GM23248 (cell line): ENCODE data around the gene AP1AR. TPM values are rescaled to one million over a fixed set of nuclear protein-coding genes. Genes with fewer than 3 reads are reported as not detected.

Experiments
- DNase-seq: peaks from one replicate; pipeline ENCODE4 v3.0.0-alpha.2; 2015
- H2AFZ ChIP-seq: fragments of 200-600 bp; sonication (generic); 2 replicates; pipeline ENCODE4 v1.6.1; 2016; ENCODE audit warnings: antibody characterized with exemption
- H3F3A ChIP-seq: fragments of 200-600 bp; sonication (generic); 2 replicates; pipeline ENCODE4 v1.6.1; 2016; ENCODE audit warnings: mild to moderate bottlenecking, antibody characterized with exemption, mixed run types; ENCODE audit not compliant: insufficient read depth
- H3K27ac ChIP-seq: fragments of 200-600 bp; sonication (generic); 2 replicates; pipeline ENCODE4 v1.5.1; 2016; ENCODE audit warnings: mild to moderate bottlenecking
- H3K27me3 ChIP-seq: fragments of 200-600 bp; sonication (generic); replicated peaks from 2 replicates; pipeline ENCODE4 v1.6.1; 2016; ENCODE audit warnings: mild to moderate bottlenecking; ENCODE audit not compliant: insufficient read depth
- H3K36me3 ChIP-seq: fragments of 200-600 bp; sonication (generic); 2 replicates; pipeline ENCODE4 v1.6.1; 2016; ENCODE audit warnings: low read depth, mild to moderate bottlenecking
- H3K4me1 ChIP-seq: fragments of 200-600 bp; sonication (generic); 2 replicates; pipeline ENCODE4 v1.6.1; 2016; ENCODE audit warnings: mild to moderate bottlenecking; ENCODE audit not compliant: insufficient read depth
- H3K4me2 ChIP-seq: fragments of 200-600 bp; sonication (generic); one replicate; pipeline ENCODE4 v1.6.1; 2016; ENCODE audit warnings: mild to moderate bottlenecking; ENCODE audit not compliant: unreplicated experiment
- H3K4me3 ChIP-seq: fragments of 200-600 bp; sonication (generic); 2 replicates; pipeline ENCODE4 v1.5.1; 2016; ENCODE audit warnings: mild to moderate bottlenecking
- H3K79me2 ChIP-seq: fragments of 200-600 bp; sonication (generic); 2 replicates; pipeline ENCODE4 v1.6.1; 2016; ENCODE audit warnings: mild to moderate bottlenecking; ENCODE audit not compliant: insufficient read depth
- H3K9ac ChIP-seq: fragments of 200-600 bp; sonication (generic); 2 replicates; pipeline ENCODE4 v1.6.1; 2016; ENCODE audit warnings: mild to moderate bottlenecking
- H3K9me2 ChIP-seq: fragments of 200-600 bp; sonication (generic); 2 replicates; pipeline ENCODE4 v1.6.1; 2016; ENCODE audit warnings: mixed run types, mild to moderate bottlenecking, moderate library complexity; ENCODE audit not compliant: insufficient read depth
- H3K9me3 ChIP-seq: fragments of 200-600 bp; sonication (generic); one replicate; pipeline ENCODE4 v1.6.1; 2017; ENCODE audit warnings: low read depth
- H4K20me1 ChIP-seq: fragments of 200-600 bp; sonication (generic); 2 replicates; pipeline ENCODE4 v1.6.0; 2016; ENCODE audit not compliant: insufficient read depth
- EZH2 ChIP-seq: fragments of 200-600 bp; sonication (generic); IDR thresholded peaks from 2 replicates; pipeline ENCODE4 v1.6.1; 2018; ENCODE audit warnings: antibody characterized with exemption, mild to moderate bottlenecking; ENCODE audit not compliant: insufficient read depth, poor library complexity, severe bottlenecking
- EZH2phosphoT487 ChIP-seq: fragments of 200-600 bp; sonication (generic); IDR thresholded peaks from 2 replicates; pipeline ENCODE4 v1.6.1; 2018; ENCODE audit warnings: antibody characterized with exemption, moderate library complexity, mild to moderate bottlenecking, low read depth; ENCODE audit not compliant: insufficient read depth
- WGBS, 2 experiments: methylation state at CpG; one replicate each; pipeline ENCODE4 v1.1.6; 2015 to 2017; ENCODE audit warnings: low lambda C conversion rate in 2 of 2, low coverage in 1 of 2; ENCODE audit errors: missing lambda C conversion rate in 2 of 2; 5-methylcytosine and 5-hydroxymethylcytosine counted together
- in situ Hi-C: fragments of 300-500 bp; cut with MboI; formaldehyde crosslinking; loops from 2 replicates; pipeline ENCODE4 v1.15.0; 2020
- polyA plus RNA-seq: library from polyadenylated mRNA; unstranded; fragments of >200 nt; fragmentation: Nextera tagmentation; extraction: Ambion mirVana; gene quantifications from 2 replicates; pipeline ENCODE4 v1.2.1, GENCODE V29; 2016
- total RNA-seq: library from RNA; depleted of rRNA; stranded (reverse); fragments of >200 nt; shearing (Covaris generic); gene quantifications from 2 replicates; pipeline ENCODE4 v1.2.3, GENCODE V29; 2014

The AP1AR gene
- total and polyA plus RNA-seq, 2 experiments from 2014 or later: 20.4 to 21.3 TPM

DNA sequence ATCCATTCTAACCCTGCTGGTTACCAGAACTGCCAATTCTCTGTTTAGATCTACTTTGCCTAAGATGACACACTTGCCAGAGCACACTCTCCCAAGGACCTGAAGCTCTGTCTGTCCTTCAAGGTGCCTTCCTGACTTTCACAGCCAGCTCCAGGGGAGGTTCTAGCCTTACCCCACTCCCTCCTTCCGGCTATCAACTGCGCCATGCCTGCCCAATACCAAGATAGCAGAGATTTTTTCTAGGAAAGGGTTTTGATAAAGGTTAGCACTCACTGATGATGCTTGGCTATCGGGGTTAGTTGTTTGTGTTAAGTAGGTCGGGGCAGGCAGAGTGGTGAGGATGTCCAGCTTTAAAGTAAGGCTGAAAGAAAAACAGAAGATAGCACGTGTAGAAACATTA, 79.9 kb downstream of the AP1AR start:
- Histone ChIP-seq H3K79me2 (no peaks in the 10 kb centered on the region), H3K27me3 (no peaks in the 10 kb centered on the region), H3K9ac (no peak overlapping the region), H3K4me2 (no peak overlapping the region), H3K27ac (no peak overlapping the region), H3K4me3 (no peak overlapping the region), H2AFZ (no peak overlapping the region), H4K20me1 (no peaks in the 10 kb centered on the region), H3K9me2 (no peaks in the 10 kb centered on the region), H3K4me1 (no peaks in the 10 kb centered on the region), H3K36me3 (no peaks in the 10 kb centered on the region), H3F3A (no peaks in the 10 kb centered on the region), H3K9me3 (no peaks in the 10 kb centered on the region)
- DNase-seq: no peak
- TF ChIP-seq EZH2phosphoT487 (no peak), EZH2 (no peak)
- WGBS, 2 experiments: 89 to 92% methylated on average over 5 of the region's 5 CpGs
- in situ Hi-C loops: no loop called here

DNA sequence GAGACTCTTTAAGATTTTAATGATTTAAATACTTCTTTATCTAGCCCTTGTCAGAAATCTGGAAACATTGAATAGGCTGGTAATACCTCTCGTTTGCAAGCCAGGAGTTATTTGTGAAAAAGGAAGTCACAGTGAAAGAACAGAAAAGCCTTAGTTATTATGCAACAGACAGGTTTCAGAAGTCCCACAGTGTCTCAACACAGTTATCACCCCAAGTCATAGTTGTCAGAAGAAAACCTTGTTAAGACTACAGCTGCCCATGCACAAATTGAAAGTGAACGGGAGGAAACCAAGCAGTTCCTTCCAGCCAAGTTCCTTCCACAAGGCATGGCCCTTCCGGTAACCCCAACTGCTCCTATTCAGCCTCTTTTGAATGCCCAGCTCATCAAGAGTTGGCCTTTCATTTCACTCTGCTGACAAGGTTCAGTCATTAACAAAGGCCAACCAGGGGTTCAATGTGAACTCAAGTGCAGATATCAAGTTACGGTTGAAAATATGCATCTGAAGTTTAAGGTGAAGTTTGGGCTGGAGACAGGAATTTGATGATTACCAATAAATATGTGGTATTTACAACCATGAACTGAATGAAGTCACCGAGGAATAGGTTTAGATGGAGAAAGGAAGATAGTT, 81.1 kb downstream of the AP1AR start:
- H3K9ac ChIP-seq: no peak overlapping the region
- 88 to 93% methylated on average over 5 of the region's 5 CpGs for WGBS, 2 experiments
- H3F3A ChIP-seq: no peaks in the 10 kb centered on the region
- H4K20me1 ChIP-seq: no peaks in the 10 kb centered on the region
- 0 out of 2 replicates have a peak, but pooled peaks cover 2% of the 10 kb centered on the region for H3K9me2 ChIP-seq
- H3K27me3 ChIP-seq: no peaks in the 10 kb centered on the region
- no peak overlapping the region for H3K4me2 ChIP-seq
- H3K9me3 ChIP-seq: no peaks in the 10 kb centered on the region
- in situ Hi-C loops: no loop called here
- H3K27ac ChIP-seq: no peak overlapping the region
- H3K36me3 ChIP-seq: no peaks in the 10 kb centered on the region
- TF ChIP-seq EZH2phosphoT487: no peak
- no peak for TF ChIP-seq EZH2
- no peak overlapping the region for H3K4me3 ChIP-seq
- H3K79me2 ChIP-seq: no peaks in the 10 kb centered on the region
- no peak overlapping the region for H2AFZ ChIP-seq
- no peak for DNase-seq
- no peaks in the 10 kb centered on the region for H3K4me1 ChIP-seq

DNA sequence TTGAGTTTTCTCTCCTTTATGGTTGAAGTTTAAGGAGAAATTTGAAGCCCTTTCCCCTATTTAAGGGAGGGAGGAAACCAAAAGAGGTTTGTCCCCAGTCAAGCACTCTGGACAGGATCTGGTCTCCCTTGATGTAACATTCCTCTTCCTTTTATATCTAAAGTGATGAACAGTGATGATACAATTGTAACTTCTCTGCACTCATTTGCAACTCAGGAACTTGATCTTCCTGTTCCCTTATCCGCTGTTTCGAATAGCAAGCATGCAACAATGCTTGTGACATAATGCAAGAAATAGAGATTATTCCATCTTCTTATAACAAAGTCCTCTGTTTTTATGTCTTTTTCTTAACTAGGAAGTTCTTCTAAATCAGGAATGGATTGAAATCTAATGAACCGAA, 83.9 kb downstream of the AP1AR start:
- Histone ChIP-seq H3K36me3 (no peaks in the 10 kb centered on the region), H2AFZ (no peak overlapping the region), H3K79me2 (no peaks in the 10 kb centered on the region), H3K4me2 (no peak overlapping the region), H3K27ac (no peak overlapping the region), H3K27me3 (no peaks in the 10 kb centered on the region), H3K9me3 (no peaks in the 10 kb centered on the region), H3K4me3 (no peak overlapping the region), H3K9ac (no peak overlapping the region), H4K20me1 (no peaks in the 10 kb centered on the region), H3F3A (no peaks in the 10 kb centered on the region), H3K4me1 (no peaks in the 10 kb centered on the region), H3K9me2 (0 out of 2 replicates have a peak, but pooled peaks cover 2% of the 10 kb centered on the region)
- DNase-seq: no peak
- in situ Hi-C loops: no loop called here
- WGBS, 2 experiments: 97 to 99% methylated on average over 3 of the region's 3 CpGs
- TF ChIP-seq EZH2 (no peak), EZH2phosphoT487 (no peak)

- H2AFZ ChIP-seq: no peak overlapping the region
- no peaks in the 10 kb centered on the region for H3F3A ChIP-seq
- H3K36me3 ChIP-seq: no peaks in the 10 kb centered on the region
- H3K9ac ChIP-seq: no peak overlapping the region
- no peaks in the 10 kb centered on the region for H3K9me3 ChIP-seq
- in situ Hi-C loops: no loop called here
- H3K27me3 ChIP-seq: no peaks in the 10 kb centered on the region
- no peaks in the 10 kb centered on the region for H3K4me1 ChIP-seq
- no peaks in the 10 kb centered on the region for H3K79me2 ChIP-seq
- TF ChIP-seq EZH2 (no peak), EZH2phosphoT487 (no peak)
- H3K4me2 ChIP-seq: no peak overlapping the region
- H3K9me2 ChIP-seq: 0 out of 2 replicates have a peak, but pooled peaks cover 2% of the 10 kb centered on the region
- no peak overlapping the region for H3K27ac ChIP-seq
- no peaks in the 10 kb centered on the region for H4K20me1 ChIP-seq
- DNase-seq: no peak
- H3K4me3 ChIP-seq: no peak overlapping the region
- WGBS, 2 experiments: 77 to 82% methylated on average over 2 of the region's 2 CpGs
Measured at GRCh38 chr4:112316360-112316759, 84.8 kb downstream of the AP1AR start.
